NCI-H2081 (cell line): ENCODE data around the gene CTR9.

ENCODE experiments used
- DNase-seq, 2 experiments: peaks; one replicate each; lab custom pipeline; 2025; lab: John Stamatoyannopoulos, UW

Gene CTR9

DNA sequence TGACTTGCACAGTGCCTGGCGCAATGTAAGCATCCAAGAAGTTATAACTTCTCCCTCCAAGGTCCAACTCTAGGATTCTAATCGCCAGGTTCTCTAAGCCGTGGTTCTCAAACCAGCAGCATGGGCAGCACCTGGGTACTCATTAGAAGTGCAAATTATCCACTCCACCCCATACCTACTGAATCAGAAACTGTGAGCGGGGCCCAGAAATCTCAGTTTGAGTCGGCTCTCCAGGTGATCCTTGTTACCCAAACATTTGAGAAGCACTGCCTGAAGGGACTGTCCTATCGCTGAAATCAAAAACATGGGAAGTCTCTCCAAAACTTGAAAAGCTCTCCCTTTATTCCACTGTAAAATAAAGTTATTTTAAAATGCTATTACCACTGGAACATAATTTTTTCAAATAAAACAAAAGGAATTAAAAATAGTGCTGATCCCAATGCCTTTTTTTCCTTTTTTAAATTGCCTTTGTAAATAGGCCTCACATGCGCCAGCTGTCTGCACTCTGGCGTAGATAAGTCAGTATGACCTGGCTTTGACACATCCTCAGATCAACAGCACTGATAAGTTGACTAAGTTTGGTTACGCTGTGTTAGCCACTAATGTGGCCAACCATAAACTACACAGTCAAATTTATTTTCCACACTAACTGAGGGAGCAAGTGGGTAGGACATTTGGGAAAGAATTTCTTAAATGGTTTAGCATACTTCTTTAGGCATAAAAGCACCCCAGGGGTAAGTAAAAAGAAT lies 8.4 kb upstream of the CTR9 start:
- DNase-seq: no peak

GRCh38 chr11:10743354-10744000 lies 7.6 kb upstream of the CTR9 start:
- DNase-seq: no peak

DNA sequence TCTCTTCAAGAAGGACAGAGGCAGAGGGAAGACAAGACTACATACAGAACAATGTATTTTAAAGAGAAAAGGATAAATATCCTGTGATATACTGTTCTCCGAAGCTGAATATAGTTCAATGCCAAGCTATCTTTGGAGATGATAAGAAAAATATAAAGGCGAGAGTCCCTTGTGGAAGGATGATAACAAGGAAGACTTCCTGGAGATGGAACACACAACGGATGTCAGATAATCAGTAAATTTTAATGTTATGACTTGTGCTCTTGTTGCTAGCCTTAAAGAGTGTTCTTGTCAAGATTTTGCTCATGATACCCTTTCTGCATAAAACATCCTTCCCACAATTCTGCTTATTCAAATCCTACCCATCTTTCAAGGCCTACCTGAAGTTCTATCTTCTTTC lies 6.8 kb upstream of the CTR9 start:
- DNase-seq: no peak

GRCh38 chr11:10746871-10747270 lies 4.2 kb upstream of the CTR9 start:
- DNase-seq: no peak

DNA sequence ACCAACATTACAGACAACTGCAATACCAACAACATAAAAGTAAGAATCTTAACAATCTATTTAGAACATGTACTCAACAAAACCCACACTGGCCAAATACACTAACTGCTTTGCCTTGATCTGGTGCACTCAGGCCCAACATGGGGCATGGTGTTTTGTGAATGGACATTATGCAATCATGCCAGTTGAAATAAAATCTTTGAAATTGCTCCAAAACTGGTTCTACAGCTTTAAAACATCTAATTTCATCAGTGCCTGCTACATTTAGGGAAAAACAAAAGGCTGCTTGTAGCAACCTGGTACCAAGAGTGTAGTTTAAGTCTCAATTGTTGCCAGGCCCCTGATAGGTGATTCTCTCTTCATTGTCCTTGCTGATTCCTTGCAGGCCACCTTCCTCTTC lies 3.3 kb upstream of the CTR9 start:
- no peak for DNase-seq

DNA sequence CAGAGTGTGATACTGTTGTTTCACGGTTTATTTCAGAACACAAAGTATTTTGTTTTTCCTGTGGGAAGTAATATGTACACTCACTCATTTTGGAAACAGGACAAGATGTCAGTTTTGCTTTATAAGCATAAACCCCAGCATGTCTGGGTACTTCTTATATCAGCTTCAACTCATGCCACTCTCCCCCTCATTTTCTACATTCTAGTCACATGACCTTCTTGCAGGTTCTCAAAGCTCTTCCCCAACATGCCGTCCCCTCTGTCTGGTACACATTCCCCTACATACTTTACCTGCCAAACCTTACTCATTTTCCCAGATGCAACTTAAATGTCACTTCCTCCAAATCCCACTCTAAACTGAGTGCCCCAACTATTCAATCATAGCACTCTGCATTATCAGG lies 1.6 kb upstream of the CTR9 start:
- no peak for DNase-seq

DNA sequence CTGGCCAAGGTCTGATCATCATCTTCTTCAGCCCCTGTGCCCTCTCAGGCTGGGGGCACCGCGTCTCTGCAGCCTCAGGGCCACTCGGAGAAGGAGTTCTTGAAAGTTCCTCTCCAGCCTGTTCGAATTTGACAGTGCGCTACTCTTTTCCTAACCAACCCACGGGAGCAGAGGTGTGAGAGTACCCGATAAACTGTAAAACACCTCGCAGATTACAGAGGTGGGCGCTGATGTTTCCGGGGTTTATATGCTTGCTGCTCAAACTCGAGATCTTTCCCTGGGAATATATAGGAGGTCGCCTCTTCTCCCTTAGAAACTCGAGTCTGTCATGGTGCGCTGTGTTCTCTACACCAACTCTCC lies 515 bp downstream of the CTR9 start:
- DNase-seq: no peak

DNA sequence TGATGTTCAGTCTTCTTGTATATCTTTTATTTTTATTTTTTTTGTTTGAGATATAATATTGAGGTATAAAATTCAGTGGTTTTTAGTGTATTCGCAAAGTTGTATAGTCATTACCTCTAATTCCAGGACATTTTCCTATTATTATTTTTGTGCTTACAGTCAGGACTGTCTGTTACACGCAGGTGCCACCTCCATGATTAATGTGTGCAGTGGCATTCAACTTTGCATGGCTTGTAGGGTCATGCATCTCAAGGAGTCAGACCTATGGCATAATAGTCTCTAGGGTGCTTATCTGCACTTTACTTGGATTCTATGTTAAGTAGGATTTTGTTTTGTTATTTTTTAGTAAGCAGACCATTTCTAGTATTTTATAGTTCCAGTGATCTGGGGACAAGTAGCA lies 1.0 kb downstream of the CTR9 start:
- no peak for DNase-seq

DNA sequence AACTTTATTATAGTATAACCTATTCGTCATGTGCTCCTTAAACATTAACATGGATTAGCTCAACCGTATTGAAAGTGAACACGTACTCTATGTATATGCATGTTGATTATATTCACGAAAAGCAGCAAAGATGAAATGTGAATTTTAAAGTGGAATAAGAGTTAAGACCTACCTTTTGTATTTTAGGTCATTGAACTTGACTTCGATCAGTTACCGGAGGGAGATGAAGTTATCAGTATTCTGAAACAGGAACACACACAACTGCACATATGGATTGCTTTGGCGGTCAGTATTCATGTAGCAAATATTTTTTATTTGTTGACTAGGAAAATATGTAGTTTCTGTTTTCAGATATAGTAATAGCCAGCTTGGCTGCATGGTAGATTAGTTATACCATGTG lies 1.4 kb downstream of the CTR9 start:
- DNase-seq: no peak

DNA sequence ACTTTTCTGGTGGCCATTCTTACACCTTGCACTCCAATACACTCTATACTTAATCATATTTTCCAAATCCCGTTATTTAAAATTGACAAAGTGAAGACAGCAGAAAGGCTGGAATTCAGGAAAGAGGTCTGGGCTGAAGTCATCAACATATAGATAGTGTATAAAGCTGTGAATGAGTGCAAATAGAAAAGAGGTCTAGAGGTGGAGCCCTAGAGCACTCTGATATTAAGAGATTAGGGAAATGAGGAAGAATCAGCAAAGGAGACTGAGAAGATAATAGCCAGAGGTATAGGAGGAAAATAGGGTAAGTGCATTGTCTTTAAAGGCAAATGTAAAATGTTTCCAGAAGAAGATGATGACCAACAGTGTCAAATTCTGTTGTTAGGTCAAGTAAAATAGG lies 7.9 kb downstream of the CTR9 start:
- no peak for DNase-seq

GRCh38 chr11:10761085-10761698 lies 10.1 kb downstream of the CTR9 start:
- no peak for DNase-seq

GRCh38 chr11:10762185-10762584 lies 11.1 kb downstream of the CTR9 start:
- no peak for DNase-seq

DNA sequence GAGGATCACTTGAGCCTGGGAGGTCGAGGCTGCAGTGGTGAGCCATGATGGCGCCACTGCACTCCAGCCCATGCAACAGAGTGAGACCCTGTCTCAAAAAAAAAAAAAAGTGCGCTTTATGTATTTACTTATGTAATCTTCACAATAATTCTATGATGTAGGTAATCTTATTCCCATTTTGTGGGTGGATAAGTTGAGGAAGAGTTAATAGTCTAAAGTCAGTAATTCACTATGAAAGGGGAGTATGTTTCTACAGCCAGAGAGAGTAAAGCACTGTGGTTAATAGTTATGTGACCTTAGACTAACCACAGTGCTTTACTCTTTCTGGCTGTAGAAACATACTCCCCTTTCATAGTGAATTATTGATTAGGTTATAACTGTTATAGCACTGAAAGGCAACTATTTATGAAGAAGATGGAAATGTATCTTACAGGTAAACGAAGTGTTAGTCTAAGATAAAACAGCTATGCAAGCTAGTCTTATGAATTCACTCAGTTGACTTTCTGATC lies 11.9 kb downstream of the CTR9 start:
- DNase-seq: no peak

DNA sequence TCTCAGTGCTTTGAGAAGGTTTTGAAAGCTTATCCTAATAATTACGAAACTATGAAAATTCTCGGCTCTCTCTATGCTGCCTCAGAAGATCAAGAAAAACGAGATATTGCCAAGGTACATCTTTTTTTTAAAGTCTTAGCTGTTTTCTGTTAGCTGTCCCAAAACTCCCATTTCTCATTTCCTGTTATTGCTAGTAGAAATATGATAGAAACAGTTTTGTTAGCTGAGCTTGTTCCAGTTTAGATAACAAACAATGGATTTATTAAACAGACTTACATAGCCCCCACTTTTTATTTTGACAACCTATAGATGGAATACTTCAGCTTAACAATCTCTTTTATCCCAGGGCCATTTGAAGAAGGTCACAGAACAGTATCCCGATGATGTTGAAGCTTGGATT lies 12.7 kb downstream of the CTR9 start:
- DNase-seq: no peak

DNA sequence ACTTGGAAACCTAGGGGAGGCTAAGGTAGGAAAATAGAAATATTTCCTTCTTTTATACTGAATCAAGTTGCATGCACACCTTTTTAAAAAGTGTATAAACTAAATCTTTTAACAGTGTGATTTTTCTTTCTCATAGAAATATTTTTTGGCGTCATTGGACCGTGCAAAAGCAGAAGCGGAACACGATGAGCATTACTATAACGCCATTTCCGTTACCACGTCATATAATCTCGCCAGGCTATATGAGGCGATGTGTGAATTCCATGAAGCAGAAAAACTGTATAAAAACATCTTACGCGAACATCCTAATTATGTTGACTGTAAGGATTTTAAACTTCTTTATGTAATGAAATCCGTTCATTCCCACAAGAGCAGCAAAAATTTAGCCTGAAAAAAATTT lies 13.4 kb downstream of the CTR9 start:
- DNase-seq: no peak

- peak in 1 of 2 experiments; percentile 27 for DNase-seq
These were observed 19.7 kb downstream of the CTR9 start for GRCh38 chr11:10770626-10771254.

DNA sequence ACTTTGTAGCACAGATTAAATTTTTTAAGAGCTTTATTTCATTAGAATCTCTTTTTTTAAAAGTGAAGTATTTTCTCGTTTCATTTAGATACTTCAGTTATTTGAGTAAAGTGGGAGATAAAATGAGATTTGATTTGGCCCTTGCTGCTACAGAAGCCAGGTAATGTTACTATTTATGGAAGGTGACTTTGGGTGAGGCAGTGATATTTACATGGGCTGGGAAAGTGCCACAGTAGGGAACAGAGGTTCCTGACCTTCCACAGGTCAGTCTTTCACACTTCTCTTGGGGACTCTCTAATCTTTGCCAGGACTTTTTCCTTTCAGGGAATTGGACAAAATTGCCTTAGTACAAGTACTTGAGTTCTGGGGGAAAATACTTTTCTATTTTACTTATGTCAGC lies 20.4 kb downstream of the CTR9 start:
- no peak for DNase-seq

GRCh38 chr11:10774811-10775210 lies 23.8 kb downstream of the CTR9 start:
- DNase-seq: no peak

GRCh38 chr11:10777393-10777793 lies 26.3 kb downstream of the CTR9 start:
- DNase-seq: no peak

DNA sequence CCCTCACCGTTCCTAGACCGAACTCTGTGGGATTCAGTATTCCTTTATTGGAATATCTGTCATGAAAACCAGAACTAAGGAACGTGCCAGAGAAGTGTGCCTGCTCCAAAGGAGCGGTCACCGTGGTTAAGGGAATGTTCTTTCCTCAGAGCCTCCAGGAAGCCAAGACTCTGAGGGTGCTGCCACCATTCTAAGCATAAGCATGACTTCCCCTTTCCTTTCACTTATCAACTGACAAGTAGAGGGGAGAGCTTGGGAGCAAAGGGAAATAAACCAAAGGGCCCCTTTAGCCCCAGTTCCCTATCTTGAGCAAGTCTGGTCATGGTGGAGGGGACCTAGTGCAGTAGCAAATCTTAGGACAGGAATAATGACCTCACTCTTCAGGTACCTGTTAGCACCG lies 26.8 kb downstream of the CTR9 start:
- DNase-seq: no peak

- DNase-seq: no peak
These were observed 27.3 kb downstream of the CTR9 start for GRCh38 chr11:10778217-10778970.

DNA sequence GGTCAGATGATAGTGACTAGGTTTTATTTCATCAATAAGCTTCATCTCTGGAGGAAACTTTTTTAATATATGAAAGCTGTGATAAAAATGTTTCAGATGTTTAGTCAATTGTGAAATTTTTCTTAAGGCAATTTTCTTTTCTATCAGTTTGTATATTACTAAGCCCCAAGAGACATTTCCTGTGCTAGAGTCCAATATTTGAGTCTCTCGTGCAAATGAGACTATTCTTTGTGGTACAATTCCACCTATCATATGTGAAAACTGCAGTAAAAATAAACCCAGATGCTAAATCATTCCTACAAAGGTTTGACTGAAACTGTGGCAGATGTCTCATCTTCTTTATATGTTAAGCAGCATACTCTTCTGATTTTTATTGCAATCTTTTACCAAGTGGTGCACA lies 28.0 kb downstream of the CTR9 start:
- no peak for DNase-seq
